Right cardiac atrium (tissue), 5 donors: ENCODE data around the gene STRBP. TPM values are rescaled to one million over a fixed set of nuclear protein-coding genes. Genes with fewer than 3 reads are reported as not detected.
"Not testable (repeated sequence)": the region's sequence is repeated elsewhere in the genome, so short reads cannot be mapped to it uniquely, and the experiment has no call there.

Source experiments
- ATAC-seq, 2 donors: fragments of 200-7000 bp; cut with Tn5 transposase; one replicate each; pipeline versions ENCODE4 v1.8.0 to v1.9.1; 2020; ENCODE audit warnings: moderate library complexity in 2 of 2, mild to moderate bottlenecking in 1 of 2
- DNase-seq, 3 donors: peaks; one replicate each; pipeline ENCODE4 v3.0.0-alpha.2; 2020
- H3K27ac ChIP-seq: one replicate; pipeline ENCODE4 v1.5.1; 2013; ENCODE audit warnings: mild to moderate bottlenecking, low read length, control low read depth, moderate library complexity
- H3K27me3 ChIP-seq: one replicate; pipeline ENCODE4 v1.6.1; 2013; ENCODE audit not compliant: control insufficient read depth, insufficient read depth
- H3K4me1 ChIP-seq: one replicate; pipeline ENCODE4 v1.6.1; 2013; ENCODE audit warnings: low read length; ENCODE audit not compliant: control insufficient read depth, insufficient read depth
- H3K4me3 ChIP-seq: one replicate; pipeline ENCODE4 v1.5.1; 2013; ENCODE audit warnings: low read length, control low read depth
- H3K9me3 ChIP-seq: one replicate; pipeline ENCODE4 v1.6.1; 2013; ENCODE audit warnings: low read length; ENCODE audit not compliant: control insufficient read depth
- WGBS: extraction: QIAGEN DNeasy Blood & Tissue Kit; methylation state at CpG from one replicate; pipeline ENCODE4 v1.1.7; 2013; 5-methylcytosine and 5-hydroxymethylcytosine counted together
- intact Hi-C, 4 donors: fragments of 100-400 bp; cut with DNase I; formaldehyde crosslinking; loops; one replicate each; pipeline versions ENCODE4 v1.11.0 to v1.14.0; 2022 to 2023
- polyA plus RNA-seq: library from polyadenylated mRNA; stranded (reverse); fragments of 200-250 nt; gene quantifications from one replicate; pipeline ENCODE4 v1.2.3, GENCODE V29; 2013
- total RNA-seq, 4 donors: library from RNA; stranded (reverse); fragmentation: NEBNext Ultra II Directional; extraction: Animal tissue kit (Norgen Biotek cat#: 25700); gene quantifications; one replicate each; pipeline ENCODE4 v1.2.1, GENCODE V29; 2021
- donor health status: healthy with polysubstance abuse.
- donor health status: DM: no; HTN: yes; CAD: no.
- donor health status: DM: no; HTN: no; CAD: no.
- donor health status: DM: no; HTN: yes; CAD: no; lungs with severe emphysema.
- donor health status: DM: yes; HTN: yes; CAD: no.

The STRBP gene
- total and polyA plus RNA-seq, 5 donors: 9.8 to 26.8 (median 21.2) TPM

DNA sequence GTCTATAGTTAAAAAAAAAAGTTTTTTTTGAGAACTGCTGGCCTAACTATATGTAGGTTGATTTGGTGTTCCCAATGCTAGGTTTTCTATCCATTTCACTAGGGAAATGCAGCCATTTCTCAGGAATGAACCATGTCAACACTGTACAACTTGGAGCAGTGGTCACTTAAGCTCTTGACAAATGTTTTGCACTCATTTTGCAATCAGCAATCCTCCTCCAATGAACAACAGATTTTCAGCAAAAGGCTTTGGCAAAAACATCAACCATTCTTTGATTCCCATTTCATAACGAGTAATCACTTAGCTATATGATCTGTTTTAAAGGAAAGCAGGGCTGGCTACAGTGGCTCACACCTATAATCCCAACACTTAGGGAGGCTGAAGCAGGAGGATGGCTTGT is 17.9 kb downstream of the STRBP start:
- intact Hi-C loops: no loop called here
- Histone ChIP-seq H3K27ac (no peak overlapping the region), H3K4me3 (no peak overlapping the region), H3K4me1 (no peaks in the 10 kb centered on the region), H3K9me3 (no peaks in the 10 kb centered on the region), H3K27me3 (no peaks in the 10 kb centered on the region)
- WGBS: 81% methylated on average over 1 of the region's 1 CpG
- ATAC-seq (no peak), DNase-seq (no peak)

DNA sequence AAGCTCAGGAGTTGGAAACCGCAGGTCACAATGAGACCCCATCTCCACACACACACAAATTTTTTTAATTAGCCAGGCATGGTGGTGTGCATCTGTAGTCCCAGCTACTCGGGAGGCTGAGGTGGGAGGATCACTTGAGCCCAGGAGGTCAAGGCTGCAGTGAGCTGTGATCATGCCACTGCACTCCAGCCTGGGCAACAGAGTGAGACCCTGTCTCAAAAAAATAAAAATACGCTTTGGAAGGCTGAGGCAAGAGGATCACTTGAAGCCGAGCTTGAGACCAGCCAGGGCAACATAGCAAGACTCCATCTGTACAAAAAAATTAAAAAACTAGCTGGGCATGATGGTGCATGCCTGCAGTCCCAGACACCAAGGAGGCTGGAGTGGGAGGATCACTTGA is 19.2 kb downstream of the STRBP start:
- ATAC-seq, H3K27ac ChIP-seq, H3K27me3 ChIP-seq, intact Hi-C loops, H3K9me3 ChIP-seq, DNase-seq, H3K4me3 ChIP-seq, H3K4me1 ChIP-seq: not testable (repeated sequence)
- 97% methylated on average over 4 of the region's 4 CpGs for WGBS

DNA sequence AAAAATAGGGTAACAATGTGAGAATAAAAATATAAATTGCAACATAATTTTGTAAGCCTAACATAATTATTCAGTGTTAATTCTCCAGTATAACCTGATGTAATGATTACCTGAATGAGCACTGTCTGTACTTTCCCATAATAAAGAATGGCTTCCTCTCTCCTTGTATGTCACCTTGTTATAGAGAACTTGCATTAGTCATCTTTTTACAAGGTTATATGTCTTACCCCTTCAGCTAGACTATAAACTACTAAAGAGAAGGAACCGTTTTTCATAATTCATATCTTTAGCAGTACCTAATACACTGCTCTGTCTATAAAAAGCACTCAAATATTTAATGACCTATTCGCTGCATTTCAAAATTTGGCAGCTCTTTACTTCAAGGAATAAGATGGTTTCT is 19.8 kb downstream of the STRBP start:
- DNase-seq: no peak
- no peaks in the 10 kb centered on the region for H3K4me1 ChIP-seq
- intact Hi-C loops: no loop called here
- no peak overlapping the region for H3K4me3 ChIP-seq
- no peaks in the 10 kb centered on the region for H3K27me3 ChIP-seq
- ATAC-seq: no peak
- no peak overlapping the region for H3K27ac ChIP-seq
- 87% methylated on average over 2 of the region's 2 CpGs for WGBS
- H3K9me3 ChIP-seq: no peaks in the 10 kb centered on the region

DNA sequence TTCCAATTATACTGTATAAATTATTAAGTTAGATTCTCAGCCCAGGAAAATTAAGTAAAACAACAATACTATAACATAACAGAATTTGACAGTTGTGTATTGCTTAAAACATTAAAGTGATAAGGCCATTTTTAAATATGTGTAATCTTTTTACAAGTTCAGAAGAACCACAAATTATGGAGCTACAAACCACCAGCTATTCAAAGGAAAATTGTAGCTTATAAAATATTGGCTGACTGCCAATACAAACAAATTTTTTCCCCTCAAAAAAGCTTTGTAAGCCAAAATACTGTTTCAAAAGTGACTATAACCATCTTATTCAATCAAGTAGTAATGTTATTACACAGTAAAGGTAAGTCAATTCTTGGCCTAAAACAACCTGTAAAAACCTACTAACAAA is 21.9 kb downstream of the STRBP start:
- H3K27me3 ChIP-seq: no peaks in the 10 kb centered on the region
- ATAC-seq: no peak

DNA sequence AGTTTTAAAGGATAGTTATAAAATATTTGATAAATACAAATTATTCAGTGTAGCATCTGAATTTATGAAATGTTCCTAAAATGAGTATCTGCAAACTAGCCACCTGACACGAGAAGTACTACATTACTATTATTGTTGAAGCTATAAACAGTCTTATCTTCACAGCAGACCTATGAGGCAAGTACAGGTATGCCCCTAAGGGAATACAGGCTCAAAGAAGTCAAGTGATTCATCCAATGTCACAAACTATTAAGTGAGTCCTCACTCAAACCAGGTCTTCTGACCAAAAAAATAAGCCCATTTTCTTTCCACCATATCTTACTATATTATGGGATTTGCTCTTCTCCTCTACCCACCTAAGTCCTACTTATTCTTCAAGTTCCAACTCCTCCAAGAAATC is 28.7 kb downstream of the STRBP start:
- no peak overlapping the region for H3K27ac ChIP-seq
- 92% methylated on average over 1 of the region's 1 CpG for WGBS
- peaks cover 2% of the 10 kb centered on the region for H3K4me1 ChIP-seq
- H3K4me3 ChIP-seq: no peak overlapping the region
- H3K27me3 ChIP-seq: no peaks in the 10 kb centered on the region
- H3K9me3 ChIP-seq: no peaks in the 10 kb centered on the region
- intact Hi-C loops: no loop called here
- no peak for ATAC-seq
- no peak for DNase-seq

More for the DNA sequence above, 21.9 kb downstream of the STRBP start:
- Histone ChIP-seq H3K27ac (no peak overlapping the region), H3K4me3 (no peak overlapping the region), H3K9me3 (no peaks in the 10 kb centered on the region), H3K4me1 (peaks cover 2% of the 10 kb centered on the region)
- intact Hi-C loops: no loop called here
- DNase-seq: no peak

DNA sequence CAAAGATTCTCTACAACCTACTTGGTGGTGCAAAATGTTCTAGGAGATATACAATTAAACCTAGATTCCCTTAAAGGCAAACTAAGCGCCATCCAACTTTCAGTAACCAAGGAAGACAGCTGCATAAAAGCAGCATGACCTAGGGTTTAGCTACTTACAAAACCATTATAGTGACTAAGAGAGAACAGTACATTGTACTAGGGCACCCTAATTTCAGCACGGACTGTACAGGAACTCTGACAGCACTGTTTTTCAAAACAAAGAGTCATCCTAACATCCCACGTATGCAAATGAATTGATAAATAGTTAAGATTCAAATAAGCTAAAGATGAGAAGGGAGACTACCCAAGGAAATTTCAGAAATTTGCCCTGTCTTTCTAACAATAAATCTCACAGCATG is 30.0 kb downstream of the STRBP start:
- no peak overlapping the region for H3K4me3 ChIP-seq
- intact Hi-C loops: no loop called here
- no peaks in the 10 kb centered on the region for H3K9me3 ChIP-seq
- no peaks in the 10 kb centered on the region for H3K27me3 ChIP-seq
- no peak overlapping the region for H3K27ac ChIP-seq
- WGBS: 76% methylated on average over 3 of the region's 3 CpGs
- peaks cover 2% of the 10 kb centered on the region for H3K4me1 ChIP-seq
- DNase-seq (no peak), ATAC-seq (no peak)

DNA sequence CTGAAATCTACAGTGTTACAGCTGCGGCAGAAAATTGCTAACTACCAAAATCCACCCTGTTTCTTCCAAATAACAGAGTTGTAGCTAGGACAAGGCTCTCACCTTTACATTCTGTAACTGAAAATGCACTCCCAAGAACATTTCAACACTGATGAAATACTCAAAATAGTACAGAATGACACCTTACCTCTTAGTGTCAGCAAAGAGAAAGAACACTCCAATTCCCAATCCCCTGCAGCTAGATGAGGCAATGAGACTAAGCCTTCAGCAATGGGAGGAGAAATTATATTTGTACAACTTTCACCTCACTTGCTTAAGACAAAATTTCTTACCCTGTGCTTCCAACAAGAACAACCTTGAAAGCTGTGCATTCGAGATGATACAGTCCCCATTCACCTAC is 31.2 kb downstream of the STRBP start:
- DNase-seq (no peak), ATAC-seq (no peak)
- WGBS: 92% methylated on average over 2 of the region's 2 CpGs
- H3K4me3 ChIP-seq: no peak overlapping the region
- intact Hi-C loops: no loop called here
- H3K4me1 ChIP-seq: peaks cover 2% of the 10 kb centered on the region
- H3K27me3 ChIP-seq: no peaks in the 10 kb centered on the region
- H3K27ac ChIP-seq: no peak overlapping the region
- H3K9me3 ChIP-seq: no peaks in the 10 kb centered on the region

DNA sequence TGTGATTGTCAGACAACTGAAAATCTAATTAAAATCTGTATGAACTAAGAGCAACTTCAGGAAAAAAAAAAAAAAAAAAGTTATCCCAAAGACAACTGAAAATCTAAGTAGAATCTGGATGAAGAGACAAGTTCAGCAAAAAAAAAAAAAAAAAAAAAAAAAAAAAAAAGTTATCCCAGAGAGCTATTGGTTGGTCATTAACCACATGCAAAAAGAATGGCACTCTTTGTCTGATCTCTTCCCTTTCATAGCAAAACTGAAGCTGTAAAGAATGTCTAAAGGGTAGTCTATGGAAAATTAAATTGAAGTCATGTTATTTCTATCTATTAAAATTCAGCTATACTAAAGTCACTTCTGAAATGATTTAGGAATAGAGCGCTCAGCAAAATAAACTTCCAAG is 32.9 kb downstream of the STRBP start:
- H3K27me3 ChIP-seq: no peaks in the 10 kb centered on the region
- H3K4me3 ChIP-seq: no peak overlapping the region
- no peaks in the 10 kb centered on the region for H3K9me3 ChIP-seq
- H3K4me1 ChIP-seq: no peaks in the 10 kb centered on the region
- 96% methylated on average over 1 of the region's 1 CpG for WGBS
- DNase-seq (no peak), ATAC-seq (no peak)
- intact Hi-C loops: no loop called here
- H3K27ac ChIP-seq: no peak overlapping the region

DNA sequence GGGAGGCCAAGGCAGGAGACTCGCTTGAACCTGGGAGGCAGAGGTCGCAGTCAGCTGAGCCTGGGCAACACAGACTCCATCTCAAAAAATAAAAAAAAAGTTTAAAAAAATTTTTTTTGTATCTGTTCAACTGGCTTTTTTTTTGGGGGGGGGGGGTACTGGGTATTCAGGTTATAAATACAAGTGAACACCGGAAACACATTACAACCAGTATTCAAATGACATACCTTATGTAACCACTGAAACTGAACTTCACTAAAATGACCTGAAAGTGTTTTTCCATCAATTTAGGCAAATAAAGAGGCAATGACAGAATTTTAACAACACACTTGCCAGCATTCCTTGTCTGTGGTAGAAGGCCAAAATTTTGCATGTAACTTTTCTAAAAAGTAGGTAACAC is 33.5 kb downstream of the STRBP start:
- no peak overlapping the region for H3K4me3 ChIP-seq
- intact Hi-C loops: no loop called here
- DNase-seq (no peak), ATAC-seq (no peak)
- no peaks in the 10 kb centered on the region for H3K27me3 ChIP-seq
- no peaks in the 10 kb centered on the region for H3K4me1 ChIP-seq
- 91% methylated on average over 3 of the region's 3 CpGs for WGBS
- H3K27ac ChIP-seq: no peak overlapping the region
- no peaks in the 10 kb centered on the region for H3K9me3 ChIP-seq

DNA sequence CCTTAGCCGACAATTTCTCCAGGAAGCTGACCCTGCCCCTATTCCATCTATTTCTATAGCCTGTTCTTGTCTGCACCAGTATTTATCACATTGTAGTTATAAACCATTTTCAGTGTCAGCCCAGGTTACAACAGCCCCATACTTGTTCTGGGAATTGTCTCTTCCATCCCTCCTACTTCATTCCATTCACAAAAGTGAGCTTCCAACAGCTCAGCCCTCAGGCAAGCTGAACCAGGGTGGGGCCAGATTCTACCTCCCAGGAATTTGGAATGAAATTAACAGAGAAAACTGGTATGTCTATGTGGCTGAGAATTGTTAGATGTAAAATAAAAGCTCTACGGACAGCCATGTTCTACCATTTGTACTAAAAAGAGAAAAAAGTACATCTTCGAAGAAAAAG is 36.1 kb downstream of the STRBP start:
- DNase-seq (no peak), ATAC-seq (no peak)
- Histone ChIP-seq H3K4me3 (no peak overlapping the region), H3K9me3 (no peaks in the 10 kb centered on the region), H3K27ac (no peak overlapping the region), H3K27me3 (no peaks in the 10 kb centered on the region), H3K4me1 (no peaks in the 10 kb centered on the region)
- intact Hi-C loops: no loop called here
- WGBS: 98% methylated on average over 3 of the region's 3 CpGs

DNA sequence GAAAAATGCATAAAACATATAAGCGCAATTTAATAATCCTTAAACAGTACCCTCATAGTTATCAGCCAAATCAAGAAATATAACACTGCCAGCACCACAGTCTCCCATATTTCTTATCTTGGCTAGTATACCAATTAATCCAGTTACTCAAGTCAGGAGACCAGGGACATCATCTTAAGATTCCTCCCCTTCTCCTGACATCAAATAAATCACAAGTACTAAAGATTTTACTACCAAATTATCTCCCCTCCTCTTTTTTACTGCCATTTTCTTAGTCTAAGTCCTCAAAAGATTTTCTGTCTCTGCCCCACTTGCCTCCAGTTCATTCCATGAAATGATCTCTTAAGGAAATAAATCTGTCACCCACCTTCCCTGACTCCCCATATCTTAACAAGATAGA is 37.0 kb downstream of the STRBP start:
- Histone ChIP-seq H3K9me3 (no peaks in the 10 kb centered on the region), H3K4me1 (no peaks in the 10 kb centered on the region), H3K4me3 (no peak overlapping the region), H3K27me3 (no peaks in the 10 kb centered on the region), H3K27ac (no peak overlapping the region)
- ATAC-seq (no peak), DNase-seq (no peak)
- WGBS: 100% methylated on average over 1 of the region's 1 CpG
- intact Hi-C loops: no loop called here

DNA sequence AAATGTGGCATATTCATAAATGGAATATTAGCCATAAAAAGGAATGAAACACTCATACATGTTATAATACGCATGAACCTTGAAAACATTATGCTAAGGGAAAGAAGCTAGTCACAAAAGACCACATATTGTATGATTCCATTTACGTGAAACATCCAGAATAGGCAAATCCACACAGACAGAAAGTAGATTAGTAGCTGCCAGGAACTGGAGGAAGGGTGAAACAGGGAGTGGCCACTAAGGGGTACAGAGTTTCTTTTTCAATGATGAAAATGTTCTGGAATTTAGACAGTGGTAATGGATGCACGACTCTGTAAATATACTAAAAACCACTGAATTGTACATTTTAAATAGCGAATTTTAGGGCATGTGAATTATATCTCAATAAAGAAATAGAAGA is 39.4 kb downstream of the STRBP start:
- intact Hi-C loops: no loop called here
- no peak for DNase-seq
- Histone ChIP-seq H3K4me3 (no peak overlapping the region), H3K9me3 (no peaks in the 10 kb centered on the region), H3K4me1 (peaks cover 1% of the 10 kb centered on the region), H3K27me3 (no peaks in the 10 kb centered on the region), H3K27ac (no peak overlapping the region)
- ATAC-seq: no peak
- 77% methylated on average over 4 of the region's 4 CpGs for WGBS
